Chondrocyte (in vitro differentiated cells): ENCODE measurements around the gene ZC3H18. TPM values are rescaled to one million over a fixed set of nuclear protein-coding genes. Genes with fewer than 3 reads are reported as not detected.
A peak's percentile ranks its signal among the peaks of the same experiment; 100 is the strongest.

Source experiments
- DNase-seq: peaks from one replicate; pipeline ENCODE4 v3.0.0; 2021; ENCODE audit warnings: mixed read lengths, low spot score
- H3K27ac Mint-ChIP-seq: one replicate; pipeline ENCODE4 v1.8.0; 2021; ENCODE audit warnings: mild to moderate bottlenecking, moderate library complexity, mixed read lengths; ENCODE audit not compliant: unreplicated experiment
- H3K27me3 Mint-ChIP-seq: 2 replicates; pipeline ENCODE4 v1.8.0; 2021; ENCODE audit warnings: low read depth, mixed read lengths
- H3K36me3 Mint-ChIP-seq: 2 replicates; pipeline ENCODE4 v1.8.0; 2021; ENCODE audit warnings: low read depth, mixed read lengths
- H3K4me1 Mint-ChIP-seq: 2 replicates; pipeline ENCODE4 v1.8.0; 2021; ENCODE audit warnings: low read depth, mild to moderate bottlenecking, mixed read lengths
- H3K4me3 Mint-ChIP-seq: one replicate; pipeline ENCODE4 v1.8.0; 2021; ENCODE audit warnings: mild to moderate bottlenecking, moderate library complexity, mixed read lengths; ENCODE audit not compliant: unreplicated experiment
- H3K9me3 Mint-ChIP-seq: 2 replicates; pipeline ENCODE4 v1.8.0; 2021; ENCODE audit warnings: low read depth, mixed read lengths
- CTCF ChIP-seq: fragments of 200-600 bp; sonication (generic); IDR thresholded peaks from 2 replicates; pipeline ENCODE4 v1.5.0; 2021; ENCODE audit warnings: antibody characterized with exemption, mild to moderate bottlenecking, moderate library complexity
- total RNA-seq: library from RNA; stranded (reverse); gene quantifications from 3 replicates; pipeline ENCODE4 v1.2.1, GENCODE V29; 2021

ZC3H18 gene
- total RNA-seq, 1 donor from 2014 or later: 36.7 TPM

- no peak overlapping the region for H3K4me3 Mint-ChIP-seq
- DNase-seq: peak; percentile 76
- H3K27me3 Mint-ChIP-seq: no peaks in the 10 kb centered on the region
- peak; percentile 63 for TF ChIP-seq CTCF
- H3K27ac Mint-ChIP-seq: no peak overlapping the region
- no peaks in the 10 kb centered on the region for H3K4me1 Mint-ChIP-seq
- H3K36me3 Mint-ChIP-seq: peaks cover 12% of the 10 kb centered on the region
- no peaks in the 10 kb centered on the region for H3K9me3 Mint-ChIP-seq
These were observed 58.3 kb downstream of the ZC3H18 start for GRCh38 chr16:88628512-88628974.

GRCh38 chr16:88629835-88630234 lies 59.6 kb downstream of the ZC3H18 start:
- Mint-ChIP-seq H3K27me3 (no peaks in the 10 kb centered on the region), H3K27ac (no peak overlapping the region), H3K36me3 (peaks cover 11% of the 10 kb centered on the region), H3K4me3 (no peak overlapping the region), H3K4me1 (no peaks in the 10 kb centered on the region), H3K9me3 (no peaks in the 10 kb centered on the region)
- DNase-seq: no peak
- TF ChIP-seq CTCF: no peak

- H3K4me3 Mint-ChIP-seq: no peak overlapping the region
- H3K27me3 Mint-ChIP-seq: no peaks in the 10 kb centered on the region
- no peaks in the 10 kb centered on the region for H3K9me3 Mint-ChIP-seq
- no peak overlapping the region for H3K27ac Mint-ChIP-seq
- peaks cover 4% of the 10 kb centered on the region for H3K4me1 Mint-ChIP-seq
- TF ChIP-seq CTCF: no peak
- peaks cover 11% of the 10 kb centered on the region for H3K36me3 Mint-ChIP-seq
- peak; percentile 81 for DNase-seq
These were observed 60.2 kb downstream of the ZC3H18 start for GRCh38 chr16:88630433-88630832.

- DNase-seq: no peak
- Mint-ChIP-seq H3K4me3 (no peak overlapping the region), H3K27ac (no peak overlapping the region), H3K9me3 (no peaks in the 10 kb centered on the region), H3K27me3 (no peaks in the 10 kb centered on the region), H3K4me1 (peaks cover 4% of the 10 kb centered on the region), H3K36me3 (peaks cover 11% of the 10 kb centered on the region)
- TF ChIP-seq CTCF: no peak
These were observed 60.7 kb downstream of the ZC3H18 start for GRCh38 chr16:88630941-88631340.

- no peak overlapping the region for H3K4me3 Mint-ChIP-seq
- no peak for DNase-seq
- peaks cover 11% of the 10 kb centered on the region for H3K36me3 Mint-ChIP-seq
- H3K27me3 Mint-ChIP-seq: no peaks in the 10 kb centered on the region
- peaks cover 4% of the 10 kb centered on the region for H3K4me1 Mint-ChIP-seq
- no peak for TF ChIP-seq CTCF
- H3K27ac Mint-ChIP-seq: no peak overlapping the region
- H3K9me3 Mint-ChIP-seq: no peaks in the 10 kb centered on the region
These were observed 61.2 kb downstream of the ZC3H18 start for GRCh38 chr16:88631384-88631783.
